ENCODE measurements around the gene EDN3.

- TF ChIP-seq CTCF (conservative IDR thresholded peaks at IDR 0.05 in 1 of 2, IDR thresholded peaks at IDR 0.05 in 1 of 2; ENCODE audit: low read depth in 1 of 2, low read length in 2 of 2), result no peak
- TF ChIP-seq EZH2 (IDR thresholded peaks at IDR 0.05; ENCODE audit: low read length, missing control alignments), result no peak
These were observed 25.8 kb downstream of the EDN3 start for GRCh38 chr20:59326188-59326587.

Measured in fibroblast of lung (primary cell).